ENCODE results near the gene TEAD2. TPM values are rescaled to one million over a fixed set of nuclear protein-coding genes. Genes with fewer than 3 reads are reported as not detected.

TEAD2 gene
- total and polyA plus RNA-seq, 9 of the 15 experiments (the other 6 are each of a cell fraction or from before 2014, with no cell fraction given), result 1.6 to 27.0 (median 13.9) TPM

DNA sequence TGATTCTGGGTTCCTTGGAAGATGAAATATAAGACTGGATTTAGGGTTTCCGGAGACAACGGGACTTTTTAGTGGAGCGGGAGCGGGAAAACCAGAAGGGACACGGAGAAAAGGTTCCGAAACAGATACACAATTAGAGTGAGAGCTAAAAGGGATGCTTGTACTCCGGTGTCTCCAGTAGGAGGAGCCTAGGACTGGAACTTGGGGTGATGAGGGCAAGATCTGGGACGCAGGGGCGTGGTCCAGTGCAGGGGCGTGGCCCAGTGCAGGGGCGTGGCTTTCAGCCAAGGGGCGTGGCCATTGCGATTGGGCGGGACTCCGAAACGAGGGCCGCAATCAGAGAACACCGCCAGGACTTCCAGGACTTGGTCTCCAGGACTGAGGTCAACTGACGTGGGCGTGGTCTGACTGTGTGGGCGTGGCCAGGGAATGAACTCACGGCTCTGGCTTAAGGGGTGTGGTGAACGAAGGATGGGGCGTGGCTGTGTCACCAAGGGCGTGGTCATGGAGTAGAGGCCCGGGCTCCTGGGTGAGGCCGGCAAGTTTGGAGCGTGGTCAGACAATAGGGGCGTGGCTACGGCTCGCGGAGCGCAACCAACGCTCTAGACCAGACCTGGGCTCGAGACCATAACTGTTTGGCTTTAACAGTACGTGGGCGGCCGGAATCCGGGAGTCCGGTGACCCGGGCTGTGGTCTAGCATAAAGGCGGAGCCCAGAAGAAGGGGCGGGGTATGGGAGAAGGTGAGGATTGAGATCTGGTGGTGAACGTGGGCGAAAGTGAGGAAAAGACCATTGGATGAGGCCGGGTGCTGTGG, 1.3 kb upstream of the TEAD2 start, which contains the start of gene DKKL1:
TSS of gene DKKL1 (plus strand) at position 610 of the 815 bp plus-strand sequence. CDS start at position 732, 122 bp downstream.
- DNase-seq (ENCODE audit: extremely low read depth in 1 of 4, low spot score in 3 of 4), result peak; percentile 95 to 99 (median 96)
- no TSS peak for BruUV-seq (replicated peaks)
- H3K9me3 ChIP-seq (replicated peaks; ENCODE audit: control insufficient read depth, insufficient read depth, low read depth, low read length), result no peaks in the 10 kb centered on the region
- no peaks in the 10 kb centered on the region for H3K9me1 ChIP-seq (ENCODE audit: control insufficient read depth, insufficient read depth, low read length)
- in situ Hi-C loops (cut with MboI), result no loop called here
- CTCF ChIA-PET (ENCODE audit: low intra/inter-chr PET ratio), result interaction anchor here (0.6 to 0.7 kb wide), 3 partner anchors 57 to 80 kb away, joined by 3 to 4 read pairs (median 4); no protein-coding TSS in a partner anchor
- intact Hi-C loops (cut with micrococcal nuclease), result no loop called here
- peak; percentile 94 for ATAC-seq
- WGBS (ENCODE audit: insufficient coverage, low coverage, missing lambda C conversion rate), result under 1% methylated on average over 44 of the region's 46 CpGs
- H3K4me1 ChIP-seq (replicated peaks in 1 of 2; ENCODE audit: control insufficient read depth in 2 of 2, insufficient read depth in 2 of 2, low read length in 2 of 2), result peaks cover 14 to 52% of the 10 kb centered on the region in 2 experiments
- H2AFZ ChIP-seq (ENCODE audit: low read depth, low read length), result peak within 1 kb of the TSS; percentile 83
- no peaks in the 10 kb centered on the region for H3K27me3 ChIP-seq (ENCODE audit: control insufficient read depth in 2 of 2, insufficient read depth in 2 of 2, low read length in 2 of 2)
- no peaks in the 10 kb centered on the region for H4K20me1 ChIP-seq (replicated peaks; ENCODE audit: control insufficient read depth, insufficient read depth, low read length)
- POLR2A ChIA-PET, result interaction anchor here (0.6 to 1.3 kb wide), 10 partner anchors 10 to 717 kb away, joined by 3 to 5 read pairs (median 3); partner anchors contain the start of genes ALDH16A1 and PIH1D1
- H3K36me3 ChIP-seq (ENCODE audit: control insufficient read depth, insufficient read depth, low read length), result peaks cover 6% of the 10 kb centered on the region; the same call in 1 of the 3 replicates
- peak within 1 kb of the TSS; percentile 76 for H3K4me2 ChIP-seq (ENCODE audit: insufficient read depth, low read length)
- peaks cover 7% of the 10 kb centered on the region; the same call in 1 of the 3 replicates for H3K79me2 ChIP-seq (ENCODE audit: control insufficient read depth, insufficient read depth, low read length)
- H3K9ac ChIP-seq (ENCODE audit: insufficient read depth in 1 of 2, low read depth in 2 of 2, low read length in 2 of 2), result peak within 1 kb of the TSS; percentile 74 to 88
- peak; percentile 100 for FAIRE-seq
- H3K27ac ChIP-seq (ENCODE audit: extremely low read depth, low read depth, low read length), result peak within 1 kb of the TSS; percentile 77
- peak within 1 kb of the TSS; percentile 59 for H3K4me3 ChIP-seq
- TF ChIP-seq ZNF143 (CRISPR knock-in tag; IDR thresholded peaks at IDR 0.05), result 0 out of 2 replicates have a peak, but pooled peaks have one; percentile 25
- no peak for TF ChIP-seq ASH1L (IDR thresholded peaks at IDR 0.05; ENCODE audit: borderline replicate concordance, low read depth, partially characterized antibody)
- TF ChIP-seq, protein P1, sequence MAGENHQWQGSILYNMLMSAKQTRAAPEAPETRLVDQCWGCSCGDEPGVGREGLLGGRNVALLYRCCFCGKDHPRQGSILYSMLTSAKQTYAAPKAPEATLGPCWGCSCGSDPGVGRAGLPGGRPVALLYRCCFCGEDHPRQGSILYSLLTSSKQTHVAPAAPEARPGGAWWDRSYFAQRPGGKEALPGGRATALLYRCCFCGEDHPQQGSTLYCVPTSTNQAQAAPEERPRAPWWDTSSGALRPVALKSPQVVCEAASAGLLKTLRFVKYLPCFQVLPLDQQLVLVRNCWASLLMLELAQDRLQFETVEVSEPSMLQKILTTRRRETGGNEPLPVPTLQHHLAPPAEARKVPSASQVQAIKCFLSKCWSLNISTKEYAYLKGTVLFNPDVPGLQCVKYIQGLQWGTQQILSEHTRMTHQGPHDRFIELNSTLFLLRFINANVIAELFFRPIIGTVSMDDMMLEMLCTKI (IDR thresholded peaks at IDR 0.05; ENCODE audit: partially characterized antibody), result no peak
- no peak; the same call in 1 of the 2 replicates for TF ChIP-seq RFX1 (IDR thresholded peaks at IDR 0.05)
- TF ChIP-seq ZFPM2 (CRISPR knock-in tag; IDR thresholded peaks at IDR 0.05), result no peak
- no peak for TF ChIP-seq HMG20B (CRISPR knock-in tag; IDR thresholded peaks at IDR 0.05)
- peak; percentile 91 for TF ChIP-seq CXXC5 (CRISPR knock-in tag; IDR thresholded peaks at IDR 0.05)
- peak; percentile 63 for TF ChIP-seq CCNT2 (IDR thresholded peaks at IDR 0.05; ENCODE audit: borderline replicate concordance, extremely low read depth, insufficient read length, low read depth, low read length)
- TF ChIP-seq PHF21A (IDR thresholded peaks at IDR 0.05; ENCODE audit: borderline replicate concordance, low read depth), result no peak
- TF ChIP-seq SIN3B (IDR thresholded peaks at IDR 0.05; ENCODE audit: low read depth), result no peak
- TF ChIP-seq CCAR2 (IDR thresholded peaks at IDR 0.05; ENCODE audit: low read depth, low read length), result no peak
- no peak for TF ChIP-seq GTF2A2 (tag; IDR thresholded peaks at IDR 0.05)
- TF ChIP-seq CTBP1 (IDR thresholded peaks at IDR 0.05; ENCODE audit: borderline replicate concordance), result peak; percentile 70; the same call in 1 of the 2 replicates
- TF ChIP-seq, protein P2, sequence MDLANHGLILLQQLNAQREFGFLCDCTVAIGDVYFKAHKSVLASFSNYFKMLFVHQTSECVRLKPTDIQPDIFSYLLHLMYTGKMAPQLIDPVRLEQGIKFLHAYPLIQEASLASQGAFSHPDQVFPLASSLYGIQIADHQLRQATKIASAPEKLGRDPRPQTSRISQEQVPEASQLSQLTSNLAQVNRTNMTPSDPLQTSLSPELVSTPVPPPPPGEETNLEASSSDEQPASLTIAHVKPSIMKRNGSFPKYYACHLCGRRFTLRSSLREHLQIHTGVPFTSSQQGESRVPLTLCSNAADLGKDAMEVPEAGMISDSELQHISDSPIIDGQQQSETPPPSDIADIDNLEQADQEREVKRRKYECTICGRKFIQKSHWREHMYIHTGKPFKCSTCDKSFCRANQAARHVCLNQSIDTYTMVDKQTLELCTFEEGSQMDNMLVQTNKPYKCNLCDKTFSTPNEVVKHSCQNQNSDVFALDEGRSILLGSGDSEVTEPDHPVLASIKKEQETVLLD (IDR thresholded peaks at IDR 0.05), result no peak; the same call in 1 of the 2 replicates
- peak; percentile 40; the same call in 1 of the 2 replicates for TF ChIP-seq POLR2AphosphoS5 (IDR thresholded peaks at IDR 0.05; ENCODE audit: control insufficient read depth, insufficient read depth, low read depth, low read length)
- TF ChIP-seq, protein P3, sequence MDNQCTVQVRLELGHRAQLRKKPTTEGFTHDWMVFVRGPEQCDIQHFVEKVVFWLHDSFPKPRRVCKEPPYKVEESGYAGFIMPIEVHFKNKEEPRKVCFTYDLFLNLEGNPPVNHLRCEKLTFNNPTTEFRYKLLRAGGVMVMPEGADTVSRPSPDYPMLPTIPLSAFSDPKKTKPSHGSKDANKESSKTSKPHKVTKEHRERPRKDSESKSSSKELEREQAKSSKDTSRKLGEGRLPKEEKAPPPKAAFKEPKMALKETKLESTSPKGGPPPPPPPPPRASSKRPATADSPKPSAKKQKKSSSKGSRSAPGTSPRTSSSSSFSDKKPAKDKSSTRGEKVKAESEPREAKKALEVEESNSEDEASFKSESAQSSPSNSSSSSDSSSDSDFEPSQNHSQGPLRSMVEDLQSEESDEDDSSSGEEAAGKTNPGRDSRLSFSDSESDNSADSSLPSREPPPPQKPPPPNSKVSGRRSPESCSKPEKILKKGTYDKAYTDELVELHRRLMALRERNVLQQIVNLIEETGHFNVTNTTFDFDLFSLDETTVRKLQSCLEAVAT (IDR thresholded peaks at IDR 0.05), result peak in 1 of 2 experiments; percentile 75; a peak in 1 of 4 replicates

All from K562 (cell line).